GM18507 (cell line): ENCODE measurements around the gene KLF2.
"Not testable (repeated sequence)": the region's sequence is repeated elsewhere in the genome, so short reads cannot be mapped to it uniquely, and the experiment has no call there.

ENCODE experiments used
- DNase-seq: peaks from one replicate; pipeline ENCODE4 v3.0.0; 2011; ENCODE audit warnings: low read depth; ENCODE audit not compliant: insufficient read length; ENCODE audit errors: extremely low spot score
- FAIRE-seq: peaks from 2 replicates; lab custom pipeline; 2011; peaks lifted over from hg19 to GRCh38; lab: Jason Lieb, UNC

The KLF2 gene

GRCh38 chr19:16324384-16325160 lies at the start of gene KLF2:
Gene KLF2 (plus strand): TSS chr19:16324826. CDS start chr19:16324924, 98 bp downstream.
- FAIRE-seq (peak; percentile 44), DNase-seq (peak; percentile 74)

GRCh38 chr19:16280306-16280705 lies 44.3 kb upstream of the KLF2 start:
- FAIRE-seq (no peak), DNase-seq (no peak)

GRCh38 chr19:16281743-16282142 lies 42.9 kb upstream of the KLF2 start:
- FAIRE-seq: no peak
- no peak for DNase-seq

- DNase-seq: no peak
- FAIRE-seq: no peak
These were observed 41.2 kb upstream of the KLF2 start for GRCh38 chr19:16283210-16284061.

- no peak for DNase-seq
- no peak for FAIRE-seq
These were observed 40.1 kb upstream of the KLF2 start for GRCh38 chr19:16284505-16284904.

- FAIRE-seq, DNase-seq: not testable (repeated sequence)
These were observed 39.5 kb upstream of the KLF2 start for GRCh38 chr19:16285079-16285478.

GRCh38 chr19:16285769-16286498 lies 38.7 kb upstream of the KLF2 start:
- DNase-seq (no peak), FAIRE-seq (no peak)

- FAIRE-seq: no peak
- no peak for DNase-seq
These were observed 36.1 kb upstream of the KLF2 start for GRCh38 chr19:16288544-16288943.

GRCh38 chr19:16289594-16289993 lies 35.0 kb upstream of the KLF2 start:
- FAIRE-seq: no peak

GRCh38 chr19:16290692-16291091 lies 33.9 kb upstream of the KLF2 start:
- FAIRE-seq (no peak), DNase-seq (no peak)

More at GRCh38 chr19:16289594-16289993, 35.0 kb upstream of the KLF2 start:
- DNase-seq: no peak

GRCh38 chr19:16293118-16294091 lies 31.2 kb upstream of the KLF2 start:
- FAIRE-seq: no peak

GRCh38 chr19:16295057-16295456 lies 29.6 kb upstream of the KLF2 start:
- DNase-seq (no peak), FAIRE-seq (no peak)

More at GRCh38 chr19:16293118-16294091, 31.2 kb upstream of the KLF2 start:
- DNase-seq: no peak

GRCh38 chr19:16296713-16297112 lies 27.9 kb upstream of the KLF2 start:
- no peak for FAIRE-seq
- DNase-seq: no peak

- DNase-seq (no peak), FAIRE-seq (no peak)
These were observed 26.9 kb upstream of the KLF2 start for GRCh38 chr19:16297575-16298178.

GRCh38 chr19:16298334-16298733 lies 26.3 kb upstream of the KLF2 start:
- FAIRE-seq (no peak), DNase-seq (no peak)

- DNase-seq: no peak
- FAIRE-seq: no peak
These were observed 22.5 kb upstream of the KLF2 start for GRCh38 chr19:16301999-16302694.

GRCh38 chr19:16303755-16304154 lies 20.9 kb upstream of the KLF2 start:
- FAIRE-seq (no peak), DNase-seq (no peak)

- not testable (repeated sequence) for DNase-seq, FAIRE-seq
These were observed 20.1 kb upstream of the KLF2 start for GRCh38 chr19:16304511-16304910.
